ENCODE measurements around the gene KDM2B.

The KDM2B gene

DNA sequence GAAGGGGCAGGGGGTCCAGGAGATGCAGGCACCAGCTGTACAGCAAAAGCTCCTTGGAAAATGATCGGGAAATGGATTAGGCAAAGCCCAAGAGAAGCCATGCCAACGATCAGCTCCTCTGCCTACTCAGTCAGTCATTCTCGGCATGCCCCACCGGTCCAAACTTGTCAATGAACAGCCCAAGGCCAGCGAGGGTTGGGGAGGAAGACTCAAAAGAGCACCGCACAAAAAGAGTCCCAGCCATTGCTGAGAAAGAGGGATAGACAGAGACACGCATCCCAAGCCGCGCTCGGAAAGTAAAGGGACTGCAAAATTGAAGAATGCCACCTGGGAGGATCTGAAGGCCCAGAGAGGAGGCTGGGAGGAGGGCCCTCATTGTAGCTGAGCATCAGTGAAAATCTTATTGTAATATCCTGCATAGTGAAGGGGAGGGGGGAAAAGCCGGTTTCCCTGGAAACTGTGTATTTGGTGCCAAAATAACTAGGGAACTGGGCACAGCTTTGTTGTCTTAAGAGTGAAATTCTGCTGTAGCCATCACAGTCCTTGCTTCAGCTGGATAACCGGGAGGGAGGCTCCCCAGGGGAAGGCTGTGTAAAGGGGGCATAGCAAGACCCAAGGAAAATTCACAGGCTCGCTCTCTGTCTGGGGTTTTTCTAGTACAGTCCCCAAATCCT lies 4.7 kb downstream of the KDM2B start:
- Histone ChIP-seq H3K27me3 (ENCODE audit: control insufficient read depth, low read length) (no peaks in the 10 kb centered on the region), H3K4me2 (ENCODE audit: low read length) (no peak overlapping the region), H4K20me1 (ENCODE audit: control insufficient read depth, insufficient read depth, low read depth, low read length) (no peaks in the 10 kb centered on the region), H3F3A (ENCODE audit: control insufficient read depth, insufficient read depth) (peaks cover 8% of the 10 kb centered on the region; the same call in 1 of the 2 replicates), H3K4me3 (ENCODE audit: low read length) (no peak overlapping the region), H3K36me3 (ENCODE audit: control insufficient read depth, low read length) (peaks cover 25% of the 10 kb centered on the region), H3K4me1 (ENCODE audit: control insufficient read depth, low read length) (peaks cover 23% of the 10 kb centered on the region), H3K9me2 (replicated peaks; ENCODE audit: control insufficient read depth, low read length) (no peaks in the 10 kb centered on the region), H3K9me3 (ENCODE audit: control insufficient read depth, insufficient read depth, low read length) (no peaks in the 10 kb centered on the region), H3K27ac (ENCODE audit: low read depth, low read length) (no peak overlapping the region), H3K79me2 (ENCODE audit: control insufficient read depth, low read length) (peaks cover 3% of the 10 kb centered on the region; the same call in 1 of the 2 replicates)
- TF ChIP-seq, protein P1, sequence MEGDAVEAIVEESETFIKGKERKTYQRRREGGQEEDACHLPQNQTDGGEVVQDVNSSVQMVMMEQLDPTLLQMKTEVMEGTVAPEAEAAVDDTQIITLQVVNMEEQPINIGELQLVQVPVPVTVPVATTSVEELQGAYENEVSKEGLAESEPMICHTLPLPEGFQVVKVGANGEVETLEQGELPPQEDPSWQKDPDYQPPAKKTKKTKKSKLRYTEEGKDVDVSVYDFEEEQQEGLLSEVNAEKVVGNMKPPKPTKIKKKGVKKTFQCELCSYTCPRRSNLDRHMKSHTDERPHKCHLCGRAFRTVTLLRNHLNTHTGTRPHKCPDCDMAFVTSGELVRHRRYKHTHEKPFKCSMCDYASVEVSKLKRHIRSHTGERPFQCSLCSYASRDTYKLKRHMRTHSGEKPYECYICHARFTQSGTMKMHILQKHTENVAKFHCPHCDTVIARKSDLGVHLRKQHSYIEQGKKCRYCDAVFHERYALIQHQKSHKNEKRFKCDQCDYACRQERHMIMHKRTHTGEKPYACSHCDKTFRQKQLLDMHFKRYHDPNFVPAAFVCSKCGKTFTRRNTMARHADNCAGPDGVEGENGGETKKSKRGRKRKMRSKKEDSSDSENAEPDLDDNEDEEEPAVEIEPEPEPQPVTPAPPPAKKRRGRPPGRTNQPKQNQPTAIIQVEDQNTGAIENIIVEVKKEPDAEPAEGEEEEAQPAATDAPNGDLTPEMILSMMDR (IDR thresholded peaks at IDR 0.05; ENCODE audit: low read depth, low read length, poor library complexity, severe bottlenecking), result no peak
- no peak for TF ChIP-seq EZH2phosphoT487 (IDR thresholded peaks at IDR 0.05; ENCODE audit: borderline replicate concordance, low read length)

DNA sequence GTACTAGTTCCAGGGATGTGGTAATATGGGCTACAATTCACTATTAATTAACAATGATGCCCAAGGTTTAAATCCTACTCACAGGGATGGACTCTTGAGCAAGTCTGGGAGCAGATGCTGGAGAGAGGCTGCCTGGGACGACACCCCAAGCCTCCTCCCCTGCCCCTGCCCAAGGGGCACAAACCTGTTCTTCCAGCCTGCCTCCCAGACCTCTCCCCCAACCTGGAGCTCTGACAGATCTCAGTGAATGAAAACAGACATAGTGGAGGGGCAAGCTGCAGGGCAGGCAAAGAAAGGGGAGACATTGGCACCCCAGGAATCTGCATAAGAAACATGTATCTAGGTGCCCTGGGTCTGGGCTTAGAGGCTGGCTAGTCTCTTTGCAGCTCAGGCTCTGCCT lies 5.8 kb downstream of the KDM2B start:
- H3K9me3 ChIP-seq (ENCODE audit: control insufficient read depth, insufficient read depth, low read length), result no peaks in the 10 kb centered on the region
- H3K27ac ChIP-seq (ENCODE audit: low read depth, low read length), result no peak overlapping the region
- no peak overlapping the region for H3K4me3 ChIP-seq (ENCODE audit: low read length)
- no peak for TF ChIP-seq EZH2phosphoT487 (IDR thresholded peaks at IDR 0.05; ENCODE audit: borderline replicate concordance, low read length)
- TF ChIP-seq, protein P1 (IDR thresholded peaks at IDR 0.05; ENCODE audit: low read depth, low read length, poor library complexity, severe bottlenecking), result no peak
- no peak overlapping the region for H3K4me2 ChIP-seq (ENCODE audit: low read length)
- H3K27me3 ChIP-seq (ENCODE audit: control insufficient read depth, low read length), result no peaks in the 10 kb centered on the region
- H3K36me3 ChIP-seq (ENCODE audit: control insufficient read depth, low read length), result peaks cover 25% of the 10 kb centered on the region
- peaks cover 3% of the 10 kb centered on the region; the same call in 1 of the 2 replicates for H3K79me2 ChIP-seq (ENCODE audit: control insufficient read depth, low read length)
- no peaks in the 10 kb centered on the region for H3K9me2 ChIP-seq (replicated peaks; ENCODE audit: control insufficient read depth, low read length)
- no peaks in the 10 kb centered on the region for H4K20me1 ChIP-seq (ENCODE audit: control insufficient read depth, insufficient read depth, low read depth, low read length)
- H3K4me1 ChIP-seq (ENCODE audit: control insufficient read depth, low read length), result peaks cover 19% of the 10 kb centered on the region
- 0 out of 2 replicates have a peak, but pooled peaks cover 6% of the 10 kb centered on the region for H3F3A ChIP-seq (ENCODE audit: control insufficient read depth, insufficient read depth)

DNA sequence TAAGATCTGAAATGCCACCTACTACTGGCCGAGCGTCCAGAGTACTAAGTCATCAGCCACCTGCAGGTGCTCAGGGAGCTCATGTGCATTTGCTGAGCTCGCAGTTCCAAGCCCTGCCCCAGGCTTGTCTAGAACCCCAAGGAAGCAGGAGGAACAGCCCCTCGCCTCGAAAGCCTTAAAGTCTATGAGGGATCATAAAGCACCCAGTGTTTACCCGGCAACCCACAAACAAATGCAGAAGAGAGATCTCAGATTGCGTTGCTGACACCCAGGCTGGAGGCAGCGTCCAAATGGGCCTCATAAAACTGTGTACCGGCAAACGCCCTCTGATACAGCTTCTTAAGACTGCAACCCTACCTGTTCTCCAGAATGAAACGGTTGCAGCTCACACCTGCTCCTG lies 6.8 kb downstream of the KDM2B start:
- Histone ChIP-seq H3K27me3 (ENCODE audit: control insufficient read depth, low read length) (no peaks in the 10 kb centered on the region), H3K9me3 (ENCODE audit: control insufficient read depth, insufficient read depth, low read length) (no peaks in the 10 kb centered on the region), H4K20me1 (ENCODE audit: control insufficient read depth, insufficient read depth, low read depth, low read length) (no peaks in the 10 kb centered on the region), H3K4me2 (ENCODE audit: low read length) (no peak overlapping the region), H3K79me2 (ENCODE audit: control insufficient read depth, low read length) (peaks cover 3% of the 10 kb centered on the region; the same call in 1 of the 2 replicates), H3K4me3 (ENCODE audit: low read length) (no peak overlapping the region), H3K9me2 (replicated peaks; ENCODE audit: control insufficient read depth, low read length) (no peaks in the 10 kb centered on the region), H3K36me3 (ENCODE audit: control insufficient read depth, low read length) (peaks cover 25% of the 10 kb centered on the region), H3K4me1 (ENCODE audit: control insufficient read depth, low read length) (peaks cover 22% of the 10 kb centered on the region), H3K27ac (ENCODE audit: low read depth, low read length) (no peak overlapping the region), H3F3A (ENCODE audit: control insufficient read depth, insufficient read depth) (0 out of 2 replicates have a peak, but pooled peaks cover 3% of the 10 kb centered on the region)
- TF ChIP-seq EZH2phosphoT487 (IDR thresholded peaks at IDR 0.05; ENCODE audit: borderline replicate concordance, low read length), result no peak
- TF ChIP-seq, protein P1 (IDR thresholded peaks at IDR 0.05; ENCODE audit: low read depth, low read length, poor library complexity, severe bottlenecking), result no peak

All from DOHH2 (cell line).